ENCODE measurements around the gene F2RL1.

- TF ChIP-seq EZH2 (IDR thresholded peaks at IDR 0.05; ENCODE audit: low read depth, unreplicated experiment) (no peak), CTCF (conservative IDR thresholded peaks at IDR 0.05; ENCODE audit: low read depth in 2 of 2) (no peak), REST (IDR thresholded peaks at IDR 0.05; ENCODE audit: unreplicated experiment) (no peak), POLR2AphosphoS5 (IDR thresholded peaks at IDR 0.05; ENCODE audit: low read depth) (no peak), JUNB (IDR thresholded peaks at IDR 0.05; ENCODE audit: unreplicated experiment) (no peak), CREB1 (CRISPR knock-in tag; IDR thresholded peaks at IDR 0.05; ENCODE audit: low read depth) (no peak), ZNF462 (CRISPR knock-in tag; IDR thresholded peaks at IDR 0.05) (no peak), EZH2phosphoT487 (IDR thresholded peaks at IDR 0.05; ENCODE audit: unreplicated experiment) (no peak)
Measured at GRCh38 chr5:76782444-76782843, 36.4 kb upstream of the F2RL1 start.
